ENCODE measurements around the gene LYSMD2. TPM values are rescaled to one million over a fixed set of nuclear protein-coding genes. Genes with fewer than 3 reads are reported as not detected.
A peak's percentile ranks its signal among the peaks of the same experiment; 100 is the strongest.

The LYSMD2 gene
- total RNA-seq (2011; cell fraction: chromatin; rRNA removed; ENCODE audit: low replicate concordance) = 2.4 and 7.0 TPM in 2 replicates
- total RNA-seq (2011; cell fraction: nucleolus; rRNA removed) = 2.8 and 3.2 TPM in 2 replicates
- total RNA-seq (2011; cell fraction: nucleoplasm; rRNA removed) = 3.1 and 5.4 TPM in 2 replicates
- total RNA-seq (2014; rRNA removed) (8.8 and 10.9 TPM in 2 replicates), total RNA-seq (2014; rRNA removed; fragmentation: Illumina TruSeq; extraction: Trizol) (13.6 and 14.2 TPM in 2 replicates), total RNA-seq (2015; rRNA removed; fragmentation: Illumina TruSeq; extraction: Trizol) (11.2 and 11.3 TPM in 2 replicates), total RNA-seq (2021) (9.7 and 10.3 TPM in 2 replicates), polyA plus RNA-seq (2011; rRNA removed) (11.3 and 30.3 TPM in 2 replicates), polyA plus RNA-seq (2014; fragmentation: Illumina TruSeq; extraction: Trizol) (7.9 and 9.5 TPM in 2 replicates), polyA plus RNA-seq (2014; fragmentation: Nextera tagmentation; extraction: Ambion mirVana) (1 to 10 TPM; 4.3 to 4.8 TPM), polyA plus RNA-seq (2014; rRNA removed) (9.8 and 10.7 TPM in 2 replicates), polyA minus RNA-seq (2011; rRNA and poly(A)+ RNA removed) (4.8 and 8.9 TPM in 2 replicates), Bru-seq, nascent RNA (percentile 61 among the genes with signal in this experiment), BruChase-seq, experiment 1, labeled RNA remaining after a 2-hour chase (percentile 58 among the genes with signal in this experiment), BruChase-seq, experiment 2, labeled RNA remaining after a 6-hour chase (percentile 60 among the genes with signal in this experiment)
- 6.9 and 16.4 TPM in 2 replicates for polyA plus RNA-seq (2011; cell fraction: cytosol; rRNA removed)
- 4.8 and 5.0 TPM in 2 replicates for polyA plus RNA-seq (2011; cell fraction: nucleus; rRNA removed)
- polyA plus RNA-seq (2012) = 11.4 and 11.6 TPM in 2 replicates
- 2.9 and 6.2 TPM in 2 replicates for polyA minus RNA-seq (2011; cell fraction: cytosol; rRNA and poly(A)+ RNA removed)
- 2.0 and 3.6 TPM in 2 replicates for polyA minus RNA-seq (2011; cell fraction: nucleus; rRNA and poly(A)+ RNA removed)
- long read RNA-seq, experiment 1, transcript LYSMD2-201 (3 exons, 1,759 nt) = major isoform, 41 of 52 reads
- long read RNA-seq, experiment 1, partial matches to known transcripts = 2 of 52 reads
- long read RNA-seq, experiment 1, other reads (novel, unspliced or antisense) = 9 of 52 reads
- long read RNA-seq, experiment 2, transcript LYSMD2-201 (3 exons, 1,759 nt) = major isoform, 7 of 12 reads
- long read RNA-seq, experiment 2, partial matches to known transcripts = 2 of 12 reads
- long read RNA-seq, experiment 2, other reads (novel, unspliced or antisense) = 3 of 12 reads
- long read RNA-seq, experiment 3, transcript LYSMD2-201 (3 exons, 1,759 nt) = major isoform, 15 of 22 reads
- long read RNA-seq, experiment 3, partial matches to known transcripts = 1 of 22 reads
- long read RNA-seq, experiment 3, other reads (novel, unspliced or antisense) = 4 of 22 reads

GRCh38 chr15:51737522-51738305, at the start of gene LYSMD2:
Gene LYSMD2 (minus strand): TSS chr15:51737655. CDS start chr15:51737622, 33 bp downstream.
- peak within 1 kb of the TSS; percentile 87 for H3K4me2 ChIP-seq (ENCODE audit: insufficient read depth, low read length)
- peak within 1 kb of the TSS; percentile 63 for H3K27ac ChIP-seq (ENCODE audit: extremely low read depth, low read depth, low read length)
- CTCF ChIA-PET (ENCODE audit: low intra/inter-chr PET ratio) = no interaction called here
- no peaks in the 10 kb centered on the region for H4K20me1 ChIP-seq (replicated peaks; ENCODE audit: control insufficient read depth, insufficient read depth, low read length)
- peaks cover 21 to 38% of the 10 kb centered on the region in 2 experiments for H3K4me1 ChIP-seq (replicated peaks in 1 of 2; ENCODE audit: control insufficient read depth in 2 of 2, insufficient read depth in 2 of 2, low read length in 2 of 2)
- intact Hi-C loops (cut with micrococcal nuclease) (loop anchor here (2.0 to 5.0 kb wide), 2 partner anchors 40 to 85 kb away; no protein-coding TSS in a partner anchor), in situ Hi-C loops (cut with MboI) (no loop called here)
- peaks cover 19% of the 10 kb centered on the region for H3K79me2 ChIP-seq (ENCODE audit: control insufficient read depth, insufficient read depth, low read length)
- 1% methylated on average over 40 of the region's 67 CpGs for WGBS (ENCODE audit: insufficient coverage, low coverage, missing lambda C conversion rate)
- 0 out of 3 replicates have a peak, but pooled peaks cover 2% of the 10 kb centered on the region for H3K36me3 ChIP-seq (ENCODE audit: control insufficient read depth, insufficient read depth, low read length)
- H3K9me1 ChIP-seq (ENCODE audit: control insufficient read depth, insufficient read depth, low read length) = no peaks in the 10 kb centered on the region
- H3K9me3 ChIP-seq (replicated peaks; ENCODE audit: control insufficient read depth, insufficient read depth, low read depth, low read length) = no peaks in the 10 kb centered on the region
- H3K27me3 ChIP-seq (ENCODE audit: control insufficient read depth in 2 of 2, insufficient read depth in 2 of 2, low read length in 2 of 2) = no peaks in the 10 kb centered on the region
- peak within 1 kb of the TSS; percentile 64 for H3K4me3 ChIP-seq
- peak within 1 kb of the TSS; percentile 50 to 94 for H3K9ac ChIP-seq (ENCODE audit: insufficient read depth in 1 of 2, low read depth in 2 of 2, low read length in 2 of 2)
- BruUV-seq (replicated peaks) = no TSS peak
- POLR2A ChIA-PET = interaction anchor here (0.6 to 3.6 kb wide), 9 partner anchors 11 to 39 kb away, joined by 3 to 15 read pairs (median 3); no protein-coding TSS in a partner anchor
- ATAC-seq (peak; percentile 76), FAIRE-seq (no peak), DNase-seq (ENCODE audit: extremely low read depth in 1 of 4, low spot score in 3 of 4) (peak; percentile 73 to 81 (median 76))
- H2AFZ ChIP-seq (ENCODE audit: low read depth, low read length) = peak within 1 kb of the TSS; percentile 91
- 0 out of 4 replicates have a peak, but pooled peaks of 1 of the 2 experiments have one; percentile 27 for TF ChIP-seq TEAD1 (CRISPR knock-in tag; IDR thresholded peaks at IDR 0.05)
- 0 out of 2 replicates have a peak, but pooled peaks have one; percentile 75 for TF ChIP-seq FOXP1 (CRISPR knock-in tag; IDR thresholded peaks at IDR 0.05)
- TF ChIP-seq ZBTB33 (CRISPR knock-in tag; IDR thresholded peaks at IDR 0.05) = no peak
- peak; percentile 74 for TF ChIP-seq RBFOX2 (IDR thresholded peaks at IDR 0.05; ENCODE audit: low read depth, low read length)
- TF ChIP-seq ZNF395 (CRISPR knock-in tag; IDR thresholded peaks at IDR 0.05) = 0 out of 2 replicates have a peak, but pooled peaks have one; percentile 47
- TF ChIP-seq SMAD4 (CRISPR knock-in tag; conservative IDR thresholded peaks at IDR 0.05) = 0 out of 2 replicates have a peak, but pooled peaks have one; percentile 52
- TF ChIP-seq NR2C2 (CRISPR knock-in tag; IDR thresholded peaks at IDR 0.05) = no peak
- TF ChIP-seq NR2C2 (tag; IDR thresholded peaks at IDR 0.05) = 0 out of 2 replicates have a peak, but pooled peaks have one; percentile 14
- TF ChIP-seq CREM (IDR thresholded peaks at IDR 0.05; ENCODE audit: low read depth) = peak; percentile 41; the same call in 1 of the 2 replicates
- TF ChIP-seq ZFX (CRISPR knock-in tag; IDR thresholded peaks at IDR 0.05) = peak; percentile 70

All from K562 (cell line).